Neural crest cell (in vitro differentiated cells): ENCODE data around the gene AGAP2. TPM values are rescaled to one million over a fixed set of nuclear protein-coding genes. Genes with fewer than 3 reads are reported as not detected.

Source experiments
- DNase-seq: peaks from one replicate; pipeline ENCODE4 v3.0.0; 2021; ENCODE audit warnings: low read depth, mixed read lengths, low spot score
- H3K27ac Mint-ChIP-seq: one replicate; pipeline ENCODE4 v1.8.0; 2021; ENCODE audit warnings: mild to moderate bottlenecking, mixed read lengths; ENCODE audit not compliant: unreplicated experiment
- H3K27me3 Mint-ChIP-seq: 2 replicates; pipeline ENCODE4 v1.8.0; 2021; ENCODE audit warnings: low read depth, mild to moderate bottlenecking, mixed read lengths
- H3K36me3 Mint-ChIP-seq: 2 replicates; pipeline ENCODE4 v1.8.0; 2021; ENCODE audit warnings: low read depth, mild to moderate bottlenecking, mixed read lengths
- H3K4me1 Mint-ChIP-seq: 2 replicates; pipeline ENCODE4 v1.8.0; 2021; ENCODE audit warnings: mixed read lengths
- H3K4me3 Mint-ChIP-seq: one replicate; pipeline ENCODE4 v1.8.0; 2021; ENCODE audit warnings: mild to moderate bottlenecking, mixed read lengths
- H3K9me3 Mint-ChIP-seq: 2 replicates; pipeline ENCODE4 v1.8.0; 2021; ENCODE audit warnings: mixed read lengths
- total RNA-seq: library from RNA; stranded (reverse); gene quantifications from 2 replicates; pipeline ENCODE4 v1.2.1, GENCODE V29; 2021
- TF ChIP-seq, protein P1 (sequence below): fragments of 200-600 bp; sonication (generic); conservative IDR thresholded peaks from 2 replicates; pipeline ENCODE4 v1.5.0; 2021; ENCODE audit warnings: antibody characterized with exemption, mild to moderate bottlenecking

The AGAP2 gene
- total RNA-seq, 1 donor from 2014 or later, result 4.1 TPM

DNA sequence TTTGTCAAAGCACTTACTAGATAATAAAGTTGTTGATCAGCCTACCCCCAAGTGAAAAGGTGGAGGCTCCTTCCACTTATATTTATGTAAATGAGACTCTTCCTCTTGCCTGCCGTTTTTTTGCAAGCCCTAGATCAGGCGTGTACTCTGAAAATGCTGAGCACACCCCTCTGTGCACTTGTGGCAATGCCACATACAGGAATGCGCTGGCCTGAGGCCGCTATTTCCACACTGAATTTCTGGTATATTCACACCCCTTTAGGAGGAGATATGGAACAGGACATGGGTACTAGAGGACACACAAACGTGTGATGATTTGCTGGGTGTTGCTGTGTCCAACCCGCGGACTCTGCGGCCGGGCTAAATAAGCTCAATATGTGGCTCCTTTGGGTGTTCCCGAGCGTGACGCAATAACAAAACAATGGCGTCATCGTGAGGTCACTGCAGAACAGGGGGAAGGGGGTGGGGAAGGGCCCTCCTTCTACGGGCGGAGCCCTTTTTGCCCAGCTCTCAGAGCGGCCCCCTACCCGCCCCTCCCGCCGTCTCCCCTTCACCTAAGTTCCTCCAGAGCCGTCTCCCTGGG is 5.7 kb upstream of the AGAP2 start:
- Mint-ChIP-seq H3K36me3 (peaks cover 14% of the 10 kb centered on the region), H3K4me1 (peaks cover 25% of the 10 kb centered on the region), H3K27me3 (peaks cover 58% of the 10 kb centered on the region), H3K4me3 (peak overlapping the region; percentile 95), H3K9me3 (no peaks in the 10 kb centered on the region), H3K27ac (peak overlapping the region; percentile 93)
- TF ChIP-seq, protein P1, sequence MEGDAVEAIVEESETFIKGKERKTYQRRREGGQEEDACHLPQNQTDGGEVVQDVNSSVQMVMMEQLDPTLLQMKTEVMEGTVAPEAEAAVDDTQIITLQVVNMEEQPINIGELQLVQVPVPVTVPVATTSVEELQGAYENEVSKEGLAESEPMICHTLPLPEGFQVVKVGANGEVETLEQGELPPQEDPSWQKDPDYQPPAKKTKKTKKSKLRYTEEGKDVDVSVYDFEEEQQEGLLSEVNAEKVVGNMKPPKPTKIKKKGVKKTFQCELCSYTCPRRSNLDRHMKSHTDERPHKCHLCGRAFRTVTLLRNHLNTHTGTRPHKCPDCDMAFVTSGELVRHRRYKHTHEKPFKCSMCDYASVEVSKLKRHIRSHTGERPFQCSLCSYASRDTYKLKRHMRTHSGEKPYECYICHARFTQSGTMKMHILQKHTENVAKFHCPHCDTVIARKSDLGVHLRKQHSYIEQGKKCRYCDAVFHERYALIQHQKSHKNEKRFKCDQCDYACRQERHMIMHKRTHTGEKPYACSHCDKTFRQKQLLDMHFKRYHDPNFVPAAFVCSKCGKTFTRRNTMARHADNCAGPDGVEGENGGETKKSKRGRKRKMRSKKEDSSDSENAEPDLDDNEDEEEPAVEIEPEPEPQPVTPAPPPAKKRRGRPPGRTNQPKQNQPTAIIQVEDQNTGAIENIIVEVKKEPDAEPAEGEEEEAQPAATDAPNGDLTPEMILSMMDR, result no peak
- DNase-seq, result peak; percentile 58

DNA sequence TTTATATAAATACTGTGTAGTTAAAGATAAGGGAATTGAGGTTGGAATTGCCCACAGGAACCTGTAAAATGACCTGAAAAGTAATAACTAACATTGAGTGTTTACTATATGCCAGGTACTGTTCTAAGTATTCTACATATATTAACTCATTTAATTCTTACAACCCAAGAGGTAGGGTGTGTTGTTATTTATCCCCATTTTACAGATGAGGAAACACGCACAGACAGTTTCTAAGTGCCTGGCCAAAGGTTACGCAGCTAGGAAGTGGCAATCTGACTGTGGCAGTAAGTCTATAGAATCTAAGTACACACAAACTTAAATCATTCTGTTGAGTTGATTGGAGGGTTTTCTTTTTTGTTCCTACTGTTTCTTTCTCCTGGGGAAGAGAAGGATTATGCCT is 5.2 kb upstream of the AGAP2 start:
- TF ChIP-seq, protein P1, result no peak
- Mint-ChIP-seq H3K4me3 (peak overlapping the region; percentile 95), H3K36me3 (peaks cover 12% of the 10 kb centered on the region), H3K9me3 (no peaks in the 10 kb centered on the region), H3K27me3 (peaks cover 63% of the 10 kb centered on the region), H3K4me1 (peaks cover 30% of the 10 kb centered on the region), H3K27ac (no peak overlapping the region)
- no peak for DNase-seq

DNA sequence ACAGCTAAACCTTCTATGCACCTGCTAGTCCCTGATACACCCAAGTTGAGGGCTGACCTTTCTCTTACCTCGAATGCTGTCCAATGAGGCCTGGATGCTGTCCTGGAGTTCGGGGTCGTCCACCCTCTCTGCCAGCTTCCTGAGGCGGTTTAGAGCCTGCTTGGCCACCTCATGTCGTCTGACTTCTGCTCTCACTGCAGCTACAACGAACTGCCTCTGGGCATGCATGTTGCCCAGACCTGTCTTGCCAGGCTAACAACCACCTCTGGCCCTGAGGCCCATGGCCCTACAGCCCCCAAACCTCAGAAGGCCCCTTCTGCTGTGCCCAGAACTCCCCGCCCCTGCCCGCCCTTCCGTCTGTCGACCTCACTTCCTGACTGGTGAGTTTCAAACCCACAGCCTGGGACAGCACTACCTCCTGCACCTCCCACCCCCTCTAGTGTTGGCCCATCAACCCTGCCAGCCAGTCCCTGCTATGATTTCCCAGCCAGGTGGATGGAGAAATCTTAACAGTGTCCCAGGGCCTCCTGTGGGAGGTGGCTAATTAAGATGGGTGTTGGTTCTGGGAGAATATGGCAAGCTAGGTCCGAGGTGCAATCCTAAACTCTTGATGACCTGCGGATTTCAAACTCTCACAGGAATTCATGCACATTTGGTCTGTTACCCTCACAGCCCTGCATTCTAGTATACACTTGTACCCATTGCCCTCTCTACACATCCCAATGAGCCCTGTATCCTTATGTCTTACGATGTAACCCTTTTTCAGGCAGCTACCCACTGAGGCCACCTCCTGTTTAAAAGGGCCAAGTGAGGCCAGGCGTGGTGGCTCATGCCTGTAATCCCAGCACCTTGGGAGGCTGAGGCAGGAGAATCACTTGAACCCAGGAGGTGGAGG is 3.5 kb upstream of the AGAP2 start:
- Mint-ChIP-seq H3K4me3 (peak overlapping the region; percentile 58), H3K27ac (no peak overlapping the region), H3K27me3 (peaks cover 70% of the 10 kb centered on the region), H3K9me3 (no peaks in the 10 kb centered on the region), H3K4me1 (peaks cover 30% of the 10 kb centered on the region), H3K36me3 (peaks cover 5% of the 10 kb centered on the region)
- TF ChIP-seq, protein P1, result no peak
- DNase-seq, result no peak

DNA sequence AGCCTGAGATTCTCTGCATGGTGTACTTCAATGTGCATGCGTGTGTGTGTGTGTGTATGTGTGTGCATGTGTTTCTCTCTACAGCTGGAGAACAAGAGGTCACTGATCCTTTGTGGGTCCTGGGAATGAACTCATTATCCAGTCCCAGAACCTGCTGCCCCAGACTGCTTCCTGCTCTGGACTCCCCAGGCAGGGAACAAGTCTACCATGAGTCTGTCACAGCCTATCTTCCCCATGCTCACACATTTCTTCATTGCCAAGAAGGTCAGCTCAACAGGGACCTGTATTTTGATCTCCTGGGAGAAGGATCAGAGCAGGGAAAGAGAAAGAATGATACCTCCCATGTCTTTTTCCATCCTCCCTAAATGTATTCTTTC is 2.9 kb upstream of the AGAP2 start:
- no peak overlapping the region for H3K27ac Mint-ChIP-seq
- H3K4me3 Mint-ChIP-seq, result peak overlapping the region; percentile 58
- H3K36me3 Mint-ChIP-seq, result peaks cover 4% of the 10 kb centered on the region
- TF ChIP-seq, protein P1, result no peak
- peaks cover 33% of the 10 kb centered on the region for H3K4me1 Mint-ChIP-seq
- DNase-seq, result no peak
- peaks cover 77% of the 10 kb centered on the region for H3K27me3 Mint-ChIP-seq
- H3K9me3 Mint-ChIP-seq, result no peaks in the 10 kb centered on the region

DNA sequence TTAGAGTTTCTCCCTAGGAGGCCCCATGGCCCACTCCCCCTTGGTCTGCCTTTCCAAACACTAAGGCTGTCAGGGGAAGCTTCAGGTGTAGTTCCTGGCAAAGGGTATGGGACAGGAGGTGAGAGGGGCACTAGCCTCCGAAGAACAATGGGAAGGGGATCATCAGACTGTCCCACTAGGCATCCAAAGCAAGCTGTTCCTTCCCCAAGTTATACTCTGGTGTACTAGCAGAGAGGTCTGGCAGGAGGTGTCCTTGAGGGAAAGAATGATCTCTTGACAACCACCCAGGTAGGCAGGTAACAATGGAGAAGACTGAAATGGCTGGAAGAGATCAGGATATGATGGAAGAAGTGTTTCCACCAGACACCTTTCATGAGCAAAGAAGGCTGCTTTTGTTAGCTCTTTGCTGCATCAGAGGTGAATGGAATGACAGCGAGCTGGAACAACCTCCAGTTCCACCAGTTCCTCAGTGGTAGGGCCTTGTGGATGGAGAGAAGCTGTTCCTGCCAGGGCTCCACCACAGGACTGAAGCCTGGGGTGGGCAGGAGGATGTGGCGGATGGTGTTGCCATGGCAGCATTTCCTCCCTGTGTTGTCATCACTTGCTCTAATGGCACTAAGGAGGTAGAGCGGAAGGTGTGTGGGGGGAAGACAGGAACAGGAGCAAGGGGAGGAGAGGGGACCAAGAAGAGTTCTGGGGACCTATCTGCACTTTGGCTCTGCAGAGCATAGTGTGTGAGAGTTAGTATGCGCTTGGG is 2.3 kb upstream of the AGAP2 start:
- H3K36me3 Mint-ChIP-seq, result peaks cover 2% of the 10 kb centered on the region
- H3K4me1 Mint-ChIP-seq, result peaks cover 30% of the 10 kb centered on the region
- peaks cover 83% of the 10 kb centered on the region for H3K27me3 Mint-ChIP-seq
- no peak overlapping the region for H3K27ac Mint-ChIP-seq
- H3K4me3 Mint-ChIP-seq, result peak overlapping the region; percentile 58
- no peaks in the 10 kb centered on the region for H3K9me3 Mint-ChIP-seq
- TF ChIP-seq, protein P1, result no peak
- no peak for DNase-seq
